Spleen (tissue), 11 donors: ENCODE data around the gene DUSP28. TPM values are rescaled to one million over a fixed set of nuclear protein-coding genes. Genes with fewer than 3 reads are reported as not detected.

Experiments
- DNase-seq: peaks from one replicate; pipeline ENCODE4 v3.0.0-alpha.2; 2020
- H3K27ac ChIP-seq, 8 donors: fragments of 200-600 bp; sonication (generic) in 7 of 8; 1 replicate in 4 of 8; 2 replicates in 4 of 8; pipeline versions ENCODE4 v1.5.0 to v1.8.0; 2016 to 2021; ENCODE audit warnings: inconsistent platforms in 4 of 8, mild to moderate bottlenecking in 4 of 8, moderate library complexity in 1 of 8
- H3K27me3 ChIP-seq, 7 donors: fragments of 200-600 bp; sonication (generic) in 6 of 7; replicated peaks in 1 of 7; 1 replicate in 4 of 7; 2 replicates in 3 of 7; pipeline versions ENCODE4 v1.5.0 to v1.8.0; 2016 to 2021; ENCODE audit warnings: inconsistent platforms in 3 of 7, mild to moderate bottlenecking in 1 of 7
- H3K36me3 ChIP-seq, 6 donors: fragments of 200-600 bp; sonication (generic) in 5 of 6; 1 replicate in 4 of 6; 2 replicates in 2 of 6; pipeline versions ENCODE4 v1.5.0 to v1.8.0; 2016 to 2021; ENCODE audit warnings: inconsistent platforms in 2 of 6
- H3K4me1 ChIP-seq, 6 donors: fragments of 200-600 bp; sonication (generic) in 5 of 6; 1 replicate in 3 of 6; 2 replicates in 3 of 6; pipeline versions ENCODE4 v1.5.0 to v1.8.0; 2016 to 2021; ENCODE audit warnings: inconsistent platforms in 3 of 6
- H3K4me3 ChIP-seq, 8 donors: fragments of 200-600 bp; sonication (generic) in 7 of 8; 1 replicate in 4 of 8; 2 replicates in 4 of 8; pipeline versions ENCODE4 v1.5.0 to v1.8.0; 2016 to 2021; ENCODE audit warnings: inconsistent platforms in 4 of 8, mild to moderate bottlenecking in 4 of 8, moderate library complexity in 2 of 8
- H3K9me3 ChIP-seq, 8 donors: fragments of 200-600 bp; sonication (generic) in 7 of 8; 1 replicate in 4 of 8; 2 replicates in 4 of 8; pipeline versions ENCODE4 v1.5.0 to v1.8.0; 2016 to 2021; ENCODE audit warnings: inconsistent platforms in 4 of 8
- CTCF ChIP-seq, 11 experiments: fragments of 200-600 bp in 7 of 11; fragments of 450-650 bp in 4 of 11; sonication (generic) in 4 of 11; IDR thresholded peaks in 8 of 11; conservative IDR thresholded peaks in 3 of 11; 1 replicate in 7 of 11; 2 replicates in 4 of 11; pipeline versions ENCODE4 v1.4.0 to v1.8.0; 2016 to 2021; ENCODE audit warnings: antibody characterized with exemption in 11 of 11, inconsistent platforms in 4 of 11, mild to moderate bottlenecking in 1 of 11
- POLR2A ChIP-seq, 3 donors: fragments of 450-650 bp; IDR thresholded peaks; one replicate each; pipeline ENCODE4 v1.5.1; 2017; ENCODE audit warnings: antibody characterized with exemption in 3 of 3, mild to moderate bottlenecking in 1 of 3
- POLR2AphosphoS5 ChIP-seq, 3 donors: sonication (generic); formaldehyde crosslinking; IDR thresholded peaks; one replicate each; pipeline ENCODE4 v1.5.1; 2017; ENCODE audit warnings: antibody characterized with exemption in 3 of 3
- WGBS, 5 donors: extraction: QIAGEN DNeasy Blood & Tissue Kit in 3 of 5; methylation state at CpG; one replicate each; pipeline versions ENCODE4 v1.1.5 to v1.1.7; 2013 to 2018; 5-methylcytosine and 5-hydroxymethylcytosine counted together
- intact Hi-C: fragments of 100-400 bp; cut with DNase I; formaldehyde crosslinking; loops from one replicate; pipeline ENCODE4 v1.15.0; 2023; ENCODE audit warnings: low total_unique reads
- polyA plus RNA-seq, 3 donors: library from polyadenylated mRNA; stranded (reverse); fragments of 200-250 nt; gene quantifications; one replicate each; pipeline ENCODE4 v1.2.1, GENCODE V29; 2013
- total RNA-seq, 7 donors: library from RNA; depleted of rRNA in 3 of 7; stranded (reverse); fragments of >200 nt in 3 of 7; fragmentation: NEBNext Ultra II Directional in 4 of 7; extraction: Animal tissue kit (Norgen Biotek cat#: 25700) in 4 of 7; gene quantifications; one replicate each; pipeline versions ENCODE4 v1.1.0 to v1.2.1, GENCODE V29; 2016 to 2021
- donor health status: healthy with polysubstance abuse.
- donor health status: DM: no; HTN: no; CAD: no; lungs with moderate emphysema.
- donor health status: DM: no; HTN: no; CAD: no.
- donor health status: Bipolar disorder and iron deficiency.
- donor health status: healthy.
- donor health status: DM: no; HTN: no; CAD: no.
- donor health status: DM: yes; HTN: yes; CAD: no.

The DUSP28 gene
- total and polyA plus RNA-seq, 10 donors, result 5.9 to 13.6 (median 7.2) TPM

- intact Hi-C loops, result no loop called here
- 22 to 39% (median 30%) methylated on average over 20 to 26 of the region's 26 CpGs for WGBS, 5 donors
- peaks cover 0 to 34% (median 1%) of the 10 kb centered on the region in 6 donors for H3K36me3 ChIP-seq
- DNase-seq, result peak; percentile 86
- no peaks in the 10 kb centered on the region for H3K27me3 ChIP-seq
- peak overlapping the region; percentile 93 to 100 (median 96) for H3K27ac ChIP-seq
- no peaks in the 10 kb centered on the region for H3K9me3 ChIP-seq
- peaks cover 58 to 93% (median 84%) of the 10 kb centered on the region in 6 donors for H3K4me1 ChIP-seq
- no peak for TF ChIP-seq POLR2A (IDR thresholded peaks at IDR 0.05)
- TF ChIP-seq CTCF (IDR thresholded peaks at IDR 0.05 in 8 of 11, conservative IDR thresholded peaks at IDR 0.05 in 3 of 11), result no peak
- no peak for TF ChIP-seq POLR2AphosphoS5 (IDR thresholded peaks at IDR 0.05)
- H3K4me3 ChIP-seq, result peak overlapping the region; percentile 53 to 78 (median 60)
Observed at GRCh38 chr2:240567137-240567871, 7.1 kb downstream of the DUSP28 start.

GRCh38 chr2:240567872-240568677, 7.9 kb downstream of the DUSP28 start, which contains the start of gene RNPEPL1:
TSS of gene RNPEPL1 (plus strand) at chr2:240568484. CDS start at chr2:240568587, 103 bp downstream.
- no peaks in the 10 kb centered on the region for H3K9me3 ChIP-seq
- H3K27me3 ChIP-seq, result no peaks in the 10 kb centered on the region
- H3K27ac ChIP-seq, result peak within 1 kb of the TSS; percentile 93 to 100 (median 96)
- H3K4me3 ChIP-seq, result peak within 1 kb of the TSS; percentile 69 to 91 (median 72)
- peaks cover 0 to 40% (median 8%) of the 10 kb centered on the region in 6 donors for H3K36me3 ChIP-seq
- peak in 2 of 3 donors; percentile 55 to 61 for TF ChIP-seq POLR2AphosphoS5 (IDR thresholded peaks at IDR 0.05)
- peak in 3 of 11 experiments; percentile 9 to 31 (median 29) for TF ChIP-seq CTCF (IDR thresholded peaks at IDR 0.05 in 8 of 11, conservative IDR thresholded peaks at IDR 0.05 in 3 of 11)
- no peak for TF ChIP-seq POLR2A (IDR thresholded peaks at IDR 0.05)
- intact Hi-C loops, result no loop called here
- peaks cover 56 to 91% (median 77%) of the 10 kb centered on the region in 6 donors for H3K4me1 ChIP-seq
- 0 to 1% (median 1%) methylated on average over 19 to 106 of the region's 106 CpGs for WGBS, 5 donors
- DNase-seq, result peak; percentile 93

GRCh38 chr2:240568678-240569522, 8.7 kb downstream of the DUSP28 start:
- TF ChIP-seq POLR2AphosphoS5 (IDR thresholded peaks at IDR 0.05) (peak; percentile 45 to 69 (median 65)), CTCF (IDR thresholded peaks at IDR 0.05 in 8 of 11, conservative IDR thresholded peaks at IDR 0.05 in 3 of 11) (no peak), POLR2A (IDR thresholded peaks at IDR 0.05) (peak in 1 of 3 donors; percentile 43)
- Histone ChIP-seq H3K27ac (peak overlapping the region; percentile 68 to 100 (median 86)), H3K27me3 (no peaks in the 10 kb centered on the region), H3K4me1 (peaks cover 56 to 83% (median 69%) of the 10 kb centered on the region in 6 donors), H3K36me3 (peaks cover 0 to 41% (median 15%) of the 10 kb centered on the region in 6 donors), H3K4me3 (peak overlapping the region; percentile 69 to 91 (median 72)), H3K9me3 (no peaks in the 10 kb centered on the region)
- DNase-seq, result peak; percentile 94
- intact Hi-C loops, result no loop called here
- 1 to 4% (median 3%) methylated on average over 9 to 93 of the region's 93 CpGs for WGBS, 5 donors
